ENCODE data around the gene MED13.

Gene MED13

DNA sequence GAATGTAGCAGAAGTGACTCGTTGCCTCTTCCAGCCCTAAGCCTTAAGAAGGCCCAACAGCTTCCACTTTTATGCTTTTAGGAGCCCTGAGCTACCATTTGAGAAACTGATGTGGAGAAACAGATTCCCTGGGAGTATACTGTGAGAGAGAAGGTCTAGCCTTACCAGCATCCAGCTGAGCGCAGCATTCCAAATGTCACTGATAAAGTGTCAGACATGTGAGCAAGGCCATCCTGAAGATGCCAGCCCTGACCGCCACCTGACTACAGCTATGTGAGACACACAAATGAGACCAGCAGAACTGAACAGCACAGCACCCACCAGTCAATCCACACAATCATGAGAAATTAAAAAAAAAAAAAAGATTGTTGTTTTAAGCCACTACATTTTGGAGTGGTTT lies 18.6 kb upstream of the MED13 start:
- TF ChIP-seq ZBTB7A (IDR thresholded peaks at IDR 0.05; ENCODE audit: low read depth) (no peak), TEAD4 (IDR thresholded peaks at IDR 0.05) (no peak), FOXM1 (IDR thresholded peaks at IDR 0.05; ENCODE audit: borderline replicate concordance, low read depth) (no peak), TCF12 (IDR thresholded peaks at IDR 0.05; ENCODE audit: low read depth) (no peak), RAD21 (IDR thresholded peaks at IDR 0.05; ENCODE audit: low read depth) (no peak), NFIC (IDR thresholded peaks at IDR 0.05) (no peak), CREB1 (IDR thresholded peaks at IDR 0.05; ENCODE audit: low read depth) (no peak), EGR1 (IDR thresholded peaks at IDR 0.05) (no peak), YY1 (IDR thresholded peaks at IDR 0.05; ENCODE audit: low read depth) (no peak), TAF1 (IDR thresholded peaks at IDR 0.05; ENCODE audit: low read depth) (no peak), EP300 (IDR thresholded peaks at IDR 0.05; ENCODE audit: borderline replicate concordance) (no peak), CEBPB (IDR thresholded peaks at IDR 0.05) (no peak)
- TF ChIP-seq, protein P1, sequence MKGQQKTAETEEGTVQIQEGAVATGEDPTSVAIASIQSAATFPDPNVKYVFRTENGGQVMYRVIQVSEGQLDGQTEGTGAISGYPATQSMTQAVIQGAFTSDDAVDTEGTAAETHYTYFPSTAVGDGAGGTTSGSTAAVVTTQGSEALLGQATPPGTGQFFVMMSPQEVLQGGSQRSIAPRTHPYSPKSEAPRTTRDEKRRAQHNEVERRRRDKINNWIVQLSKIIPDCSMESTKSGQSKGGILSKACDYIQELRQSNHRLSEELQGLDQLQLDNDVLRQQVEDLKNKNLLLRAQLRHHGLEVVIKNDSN (IDR thresholded peaks at IDR 0.05): no peak
- TF ChIP-seq, protein P2, sequence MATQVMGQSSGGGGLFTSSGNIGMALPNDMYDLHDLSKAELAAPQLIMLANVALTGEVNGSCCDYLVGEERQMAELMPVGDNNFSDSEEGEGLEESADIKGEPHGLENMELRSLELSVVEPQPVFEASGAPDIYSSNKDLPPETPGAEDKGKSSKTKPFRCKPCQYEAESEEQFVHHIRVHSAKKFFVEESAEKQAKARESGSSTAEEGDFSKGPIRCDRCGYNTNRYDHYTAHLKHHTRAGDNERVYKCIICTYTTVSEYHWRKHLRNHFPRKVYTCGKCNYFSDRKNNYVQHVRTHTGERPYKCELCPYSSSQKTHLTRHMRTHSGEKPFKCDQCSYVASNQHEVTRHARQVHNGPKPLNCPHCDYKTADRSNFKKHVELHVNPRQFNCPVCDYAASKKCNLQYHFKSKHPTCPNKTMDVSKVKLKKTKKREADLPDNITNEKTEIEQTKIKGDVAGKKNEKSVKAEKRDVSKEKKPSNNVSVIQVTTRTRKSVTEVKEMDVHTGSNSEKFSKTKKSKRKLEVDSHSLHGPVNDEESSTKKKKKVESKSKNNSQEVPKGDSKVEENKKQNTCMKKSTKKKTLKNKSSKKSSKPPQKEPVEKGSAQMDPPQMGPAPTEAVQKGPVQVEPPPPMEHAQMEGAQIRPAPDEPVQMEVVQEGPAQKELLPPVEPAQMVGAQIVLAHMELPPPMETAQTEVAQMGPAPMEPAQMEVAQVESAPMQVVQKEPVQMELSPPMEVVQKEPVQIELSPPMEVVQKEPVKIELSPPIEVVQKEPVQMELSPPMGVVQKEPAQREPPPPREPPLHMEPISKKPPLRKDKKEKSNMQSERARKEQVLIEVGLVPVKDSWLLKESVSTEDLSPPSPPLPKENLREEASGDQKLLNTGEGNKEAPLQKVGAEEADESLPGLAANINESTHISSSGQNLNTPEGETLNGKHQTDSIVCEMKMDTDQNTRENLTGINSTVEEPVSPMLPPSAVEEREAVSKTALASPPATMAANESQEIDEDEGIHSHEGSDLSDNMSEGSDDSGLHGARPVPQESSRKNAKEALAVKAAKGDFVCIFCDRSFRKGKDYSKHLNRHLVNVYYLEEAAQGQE (IDR thresholded peaks at IDR 0.05; ENCODE audit: low read depth): no peak
- TF ChIP-seq, protein P3, sequence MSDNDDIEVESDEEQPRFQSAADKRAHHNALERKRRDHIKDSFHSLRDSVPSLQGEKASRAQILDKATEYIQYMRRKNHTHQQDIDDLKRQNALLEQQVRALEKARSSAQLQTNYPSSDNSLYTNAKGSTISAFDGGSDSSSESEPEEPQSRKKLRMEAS (IDR thresholded peaks at IDR 0.05): no peak

DNA sequence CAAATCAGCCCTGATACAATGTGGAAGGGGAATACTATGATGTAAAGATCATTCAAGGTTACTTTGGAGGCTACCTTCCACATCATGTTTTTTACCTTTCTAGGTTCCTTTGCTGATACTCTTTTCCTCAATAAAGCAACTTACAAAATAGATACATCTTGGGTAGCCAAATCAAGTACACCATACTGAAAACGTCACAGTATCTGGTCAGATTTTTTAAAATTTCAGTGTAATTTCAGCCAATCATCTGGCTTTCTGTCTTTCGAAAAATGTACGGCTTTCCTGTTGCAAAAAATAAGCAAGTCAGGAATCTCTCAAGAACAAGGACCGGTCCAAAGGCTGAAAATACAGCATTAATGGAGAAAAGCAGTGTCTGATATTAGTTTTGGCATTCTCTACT lies 15.6 kb upstream of the MED13 start:
- no peak for TF ChIP-seq EGR1 (IDR thresholded peaks at IDR 0.05)

DNA sequence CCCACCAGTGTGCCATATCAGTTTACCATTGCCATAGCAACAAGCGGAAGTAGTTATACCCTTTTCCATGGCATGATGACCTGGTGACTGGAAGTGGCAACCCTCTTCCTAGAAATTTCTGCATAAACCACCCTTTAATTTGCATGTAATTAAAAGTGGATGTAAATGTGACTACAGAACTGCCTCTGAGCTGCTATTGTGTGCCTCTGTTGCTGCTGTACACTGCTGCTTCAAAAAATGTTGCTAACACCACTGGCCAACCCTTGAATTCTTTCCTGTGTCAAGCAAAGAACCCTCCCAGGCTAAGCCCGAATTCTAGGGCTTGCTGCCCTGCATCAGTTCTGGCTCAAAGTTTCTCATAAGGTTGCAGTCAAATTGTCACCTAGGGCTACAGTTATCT lies 12.9 kb upstream of the MED13 start:
- TF ChIP-seq ZBTB7A (IDR thresholded peaks at IDR 0.05; ENCODE audit: low read depth): no peak
- no peak for TF ChIP-seq CREB1 (IDR thresholded peaks at IDR 0.05; ENCODE audit: low read depth)
- no peak for TF ChIP-seq TAF1 (IDR thresholded peaks at IDR 0.05; ENCODE audit: low read depth)
- TF ChIP-seq YY1 (IDR thresholded peaks at IDR 0.05; ENCODE audit: low read depth): no peak

DNA sequence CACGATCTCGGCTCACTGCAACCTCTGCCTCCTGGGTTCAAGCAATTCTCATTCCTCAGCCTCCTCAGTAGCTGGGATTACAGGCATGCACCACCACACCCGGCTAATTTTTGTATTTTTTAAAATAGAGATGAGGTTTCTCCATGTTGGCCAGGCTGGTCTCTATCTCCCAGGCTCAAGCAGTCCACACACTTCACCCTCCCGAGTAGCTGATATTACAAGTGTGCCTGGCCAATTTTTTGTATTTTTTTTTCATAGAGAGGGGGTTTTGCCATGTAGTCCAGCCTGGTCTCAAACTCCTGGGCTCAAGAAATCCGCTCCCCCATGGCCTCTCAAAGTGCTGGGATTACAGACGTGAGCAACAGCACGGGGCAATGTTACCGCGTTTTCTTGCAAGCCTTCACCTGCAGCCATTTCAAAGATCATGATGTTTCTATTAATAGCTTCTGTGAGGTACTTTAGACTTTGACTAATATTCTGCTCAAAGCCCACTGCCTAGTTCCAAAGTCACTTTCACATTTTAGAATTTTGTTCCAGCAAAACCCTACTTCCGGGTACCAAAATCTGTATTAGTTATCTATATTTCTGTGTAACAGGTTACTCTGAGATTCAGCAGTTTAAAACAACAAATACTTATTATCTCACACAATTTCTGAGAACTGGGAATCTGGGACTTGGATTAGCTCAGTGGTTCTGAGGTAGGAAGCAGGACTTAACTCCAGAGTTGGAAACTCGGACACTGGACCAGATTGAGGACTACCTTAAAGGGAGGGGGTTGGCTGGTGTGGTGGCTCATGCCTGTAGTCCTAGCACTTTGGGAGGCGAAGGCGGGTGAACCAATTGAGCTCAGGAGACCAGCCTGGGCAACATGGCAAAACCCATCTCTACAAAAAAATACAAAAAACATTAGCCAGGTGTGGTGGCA lies 12.0 kb upstream of the MED13 start:
- TF ChIP-seq TCF12 (IDR thresholded peaks at IDR 0.05; ENCODE audit: low read depth) (no peak), RAD21 (IDR thresholded peaks at IDR 0.05; ENCODE audit: low read depth) (no peak), EGR1 (IDR thresholded peaks at IDR 0.05) (no peak), FOXM1 (IDR thresholded peaks at IDR 0.05; ENCODE audit: borderline replicate concordance, low read depth) (no peak), CREB1 (IDR thresholded peaks at IDR 0.05; ENCODE audit: low read depth) (no peak), EP300 (IDR thresholded peaks at IDR 0.05; ENCODE audit: borderline replicate concordance) (no peak), NFIC (IDR thresholded peaks at IDR 0.05) (no peak), TEAD4 (IDR thresholded peaks at IDR 0.05) (no peak), YY1 (IDR thresholded peaks at IDR 0.05; ENCODE audit: low read depth) (no peak), CEBPB (IDR thresholded peaks at IDR 0.05) (no peak), TAF1 (IDR thresholded peaks at IDR 0.05; ENCODE audit: low read depth) (no peak), ZBTB7A (IDR thresholded peaks at IDR 0.05; ENCODE audit: low read depth) (no peak)
- TF ChIP-seq, protein P3 (IDR thresholded peaks at IDR 0.05): no peak
- TF ChIP-seq, protein P1 (IDR thresholded peaks at IDR 0.05): no peak
- TF ChIP-seq, protein P2 (IDR thresholded peaks at IDR 0.05; ENCODE audit: low read depth): no peak

DNA sequence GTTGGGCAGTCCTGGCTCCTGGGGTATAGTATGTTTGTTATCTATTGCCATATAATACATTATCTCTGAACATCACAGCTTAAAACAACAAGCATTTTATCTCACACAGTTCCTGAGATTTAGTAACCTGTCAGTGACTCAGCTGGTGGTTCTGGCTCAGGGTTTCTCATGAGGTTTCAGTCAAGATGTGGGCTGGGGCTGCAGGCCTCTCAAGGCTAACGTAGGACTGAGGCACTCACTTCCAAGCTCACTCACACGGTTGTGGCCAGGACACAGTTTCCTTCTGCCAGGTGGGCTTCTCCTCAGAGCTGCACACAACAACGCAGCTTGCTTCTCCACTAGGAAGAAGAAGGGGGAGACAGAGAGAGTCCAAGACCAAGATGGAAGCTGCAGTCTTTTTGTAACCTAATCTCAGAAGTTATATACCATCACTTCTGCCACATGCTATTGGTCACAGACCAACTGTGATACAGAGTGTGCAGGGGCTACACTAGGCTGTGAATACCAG lies 10.3 kb upstream of the MED13 start:
- TF ChIP-seq, protein P1 (IDR thresholded peaks at IDR 0.05): no peak
- TF ChIP-seq FOXM1 (IDR thresholded peaks at IDR 0.05; ENCODE audit: borderline replicate concordance, low read depth): no peak
- TF ChIP-seq ZBTB7A (IDR thresholded peaks at IDR 0.05; ENCODE audit: low read depth): no peak
- TF ChIP-seq CEBPB (IDR thresholded peaks at IDR 0.05): no peak
- no peak for TF ChIP-seq TAF1 (IDR thresholded peaks at IDR 0.05; ENCODE audit: low read depth)
- TF ChIP-seq EP300 (IDR thresholded peaks at IDR 0.05; ENCODE audit: borderline replicate concordance): no peak
- no peak for TF ChIP-seq EGR1 (IDR thresholded peaks at IDR 0.05)
- TF ChIP-seq RAD21 (IDR thresholded peaks at IDR 0.05; ENCODE audit: low read depth): no peak
- TF ChIP-seq NFIC (IDR thresholded peaks at IDR 0.05): no peak
- TF ChIP-seq, protein P2 (IDR thresholded peaks at IDR 0.05; ENCODE audit: low read depth): no peak
- no peak for TF ChIP-seq TCF12 (IDR thresholded peaks at IDR 0.05; ENCODE audit: low read depth)
- TF ChIP-seq TEAD4 (IDR thresholded peaks at IDR 0.05): no peak
- no peak for TF ChIP-seq CREB1 (IDR thresholded peaks at IDR 0.05; ENCODE audit: low read depth)
- TF ChIP-seq YY1 (IDR thresholded peaks at IDR 0.05; ENCODE audit: low read depth): no peak
- TF ChIP-seq, protein P3 (IDR thresholded peaks at IDR 0.05): no peak

Measured in Ishikawa (cell line).